ENCODE measurements around the gene RALGPS1.

RALGPS1 gene

DNA sequence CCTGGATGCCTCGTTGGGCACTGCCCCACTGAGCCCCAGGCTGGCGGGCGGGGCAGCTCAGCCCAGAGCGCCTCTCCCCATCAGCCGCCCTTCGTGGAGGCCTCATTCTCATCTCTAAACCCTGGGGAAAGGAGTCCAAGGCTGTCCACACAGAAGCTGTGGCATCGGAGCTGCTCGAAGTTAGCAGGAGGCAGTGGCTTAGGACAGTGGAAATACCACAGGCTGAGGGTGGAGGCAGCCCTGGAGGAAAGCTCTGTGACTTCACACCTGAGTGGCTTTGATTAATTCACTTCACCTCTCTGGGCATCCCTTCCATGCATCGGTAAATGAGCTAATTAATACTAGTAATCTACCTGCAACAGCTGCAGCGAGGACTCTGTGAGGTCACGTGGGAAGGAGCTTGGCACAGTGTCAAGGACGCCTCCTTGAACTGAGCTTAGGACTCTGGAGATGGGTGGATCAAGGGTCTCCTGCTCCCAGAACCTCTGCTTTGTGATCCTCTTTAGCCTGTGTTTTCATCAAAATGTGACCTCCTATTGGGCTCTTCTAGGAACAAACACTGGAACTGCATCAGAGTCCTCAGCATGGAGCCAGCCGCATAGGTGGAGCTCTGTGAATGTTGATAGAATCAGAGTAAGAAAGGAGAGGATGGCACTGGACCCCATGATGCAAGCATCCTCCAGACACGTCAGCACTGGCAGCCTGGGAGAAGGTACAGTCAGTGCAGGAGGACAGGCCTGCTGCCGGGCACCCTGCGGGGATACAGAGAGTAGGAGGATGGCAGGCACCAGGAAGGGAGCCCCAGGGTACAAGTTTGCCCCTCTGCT is 208.7 kb downstream of the RALGPS1 start:
- TF ChIP-seq, protein P1, sequence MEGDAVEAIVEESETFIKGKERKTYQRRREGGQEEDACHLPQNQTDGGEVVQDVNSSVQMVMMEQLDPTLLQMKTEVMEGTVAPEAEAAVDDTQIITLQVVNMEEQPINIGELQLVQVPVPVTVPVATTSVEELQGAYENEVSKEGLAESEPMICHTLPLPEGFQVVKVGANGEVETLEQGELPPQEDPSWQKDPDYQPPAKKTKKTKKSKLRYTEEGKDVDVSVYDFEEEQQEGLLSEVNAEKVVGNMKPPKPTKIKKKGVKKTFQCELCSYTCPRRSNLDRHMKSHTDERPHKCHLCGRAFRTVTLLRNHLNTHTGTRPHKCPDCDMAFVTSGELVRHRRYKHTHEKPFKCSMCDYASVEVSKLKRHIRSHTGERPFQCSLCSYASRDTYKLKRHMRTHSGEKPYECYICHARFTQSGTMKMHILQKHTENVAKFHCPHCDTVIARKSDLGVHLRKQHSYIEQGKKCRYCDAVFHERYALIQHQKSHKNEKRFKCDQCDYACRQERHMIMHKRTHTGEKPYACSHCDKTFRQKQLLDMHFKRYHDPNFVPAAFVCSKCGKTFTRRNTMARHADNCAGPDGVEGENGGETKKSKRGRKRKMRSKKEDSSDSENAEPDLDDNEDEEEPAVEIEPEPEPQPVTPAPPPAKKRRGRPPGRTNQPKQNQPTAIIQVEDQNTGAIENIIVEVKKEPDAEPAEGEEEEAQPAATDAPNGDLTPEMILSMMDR (IDR thresholded peaks at IDR 0.05; ENCODE audit: extremely low read depth, insufficient read depth, missing control alignments): no peak
- DNase-seq (ENCODE audit: low spot score): no peak
- in situ Hi-C loops (cut with MboI; ENCODE audit: low pct_unique_long_range_greater_than_20kb, low sequenced_read_pairs, unreplicated experiment): no loop called here

DNA sequence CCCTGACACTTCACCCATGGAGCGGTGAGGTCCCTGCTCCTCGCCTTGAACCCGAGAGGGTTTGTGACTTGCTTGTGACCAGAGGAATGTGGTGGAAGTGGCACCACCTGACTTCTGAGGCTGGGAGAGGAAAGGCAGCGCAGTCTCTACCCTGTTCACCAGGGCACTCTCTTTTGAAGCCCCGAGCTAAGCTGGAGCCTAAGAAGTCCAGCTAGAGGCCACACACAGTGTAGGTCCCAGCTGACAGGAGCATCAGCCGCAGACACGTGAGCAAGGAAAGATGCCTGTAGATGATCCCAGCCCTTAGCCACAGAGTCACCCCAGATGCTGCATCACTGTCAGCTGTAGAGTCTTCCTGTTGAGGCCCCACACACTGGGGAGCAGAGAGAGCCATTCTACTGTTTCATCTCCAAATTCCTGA is 209.5 kb downstream of the RALGPS1 start:
- in situ Hi-C loops (cut with MboI; ENCODE audit: low pct_unique_long_range_greater_than_20kb, low sequenced_read_pairs, unreplicated experiment): no loop called here
- no peak for DNase-seq (ENCODE audit: low spot score)
- TF ChIP-seq, protein P1 (IDR thresholded peaks at IDR 0.05; ENCODE audit: extremely low read depth, insufficient read depth, missing control alignments): no peak

DNA sequence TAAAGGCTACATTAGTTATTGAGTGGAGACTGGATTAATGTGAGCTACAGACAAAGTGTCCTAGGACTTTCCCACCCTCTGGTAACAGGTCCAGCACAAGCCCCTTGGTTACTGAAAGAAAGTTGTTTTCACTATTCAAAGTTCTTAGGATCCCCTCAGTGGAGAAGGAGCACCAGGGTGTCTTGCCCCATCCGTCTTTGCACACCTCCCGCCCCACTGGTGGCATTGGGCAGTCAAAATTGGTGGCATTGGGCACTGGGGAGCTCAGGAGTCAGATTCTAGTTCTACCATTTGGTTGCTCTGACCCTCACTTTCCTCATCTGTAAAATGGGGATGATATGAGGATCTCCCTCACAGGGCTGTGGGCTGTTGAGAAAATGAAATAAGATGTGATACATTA is 210.2 kb downstream of the RALGPS1 start:
- DNase-seq (ENCODE audit: low spot score): no peak
- TF ChIP-seq, protein P1 (IDR thresholded peaks at IDR 0.05; ENCODE audit: extremely low read depth, insufficient read depth, missing control alignments): no peak
- in situ Hi-C loops (cut with MboI; ENCODE audit: low pct_unique_long_range_greater_than_20kb, low sequenced_read_pairs, unreplicated experiment): no loop called here

DNA sequence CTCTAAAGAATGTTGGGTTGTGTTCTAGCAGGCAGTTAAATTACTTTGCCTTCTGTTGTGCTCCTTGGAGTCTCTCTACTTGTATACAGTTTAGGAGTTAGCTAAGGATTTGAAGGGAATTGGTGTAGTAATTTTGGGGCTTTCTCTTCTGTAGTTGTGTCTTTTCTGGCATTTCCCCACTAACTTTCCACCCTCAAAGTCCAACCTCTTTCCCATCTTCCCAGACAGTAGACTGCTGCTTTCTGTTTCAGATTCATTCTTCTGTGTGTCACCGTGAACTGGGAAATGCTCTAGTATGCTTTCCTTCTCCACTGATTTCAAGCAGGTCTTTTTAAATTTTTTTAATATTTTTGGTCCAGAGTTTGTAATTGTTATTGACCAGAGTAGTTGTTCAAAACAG is 212.4 kb downstream of the RALGPS1 start:
- DNase-seq (ENCODE audit: low spot score): no peak
- TF ChIP-seq, protein P1 (IDR thresholded peaks at IDR 0.05; ENCODE audit: extremely low read depth, insufficient read depth, missing control alignments): no peak
- in situ Hi-C loops (cut with MboI; ENCODE audit: low pct_unique_long_range_greater_than_20kb, low sequenced_read_pairs, unreplicated experiment): no loop called here

DNA sequence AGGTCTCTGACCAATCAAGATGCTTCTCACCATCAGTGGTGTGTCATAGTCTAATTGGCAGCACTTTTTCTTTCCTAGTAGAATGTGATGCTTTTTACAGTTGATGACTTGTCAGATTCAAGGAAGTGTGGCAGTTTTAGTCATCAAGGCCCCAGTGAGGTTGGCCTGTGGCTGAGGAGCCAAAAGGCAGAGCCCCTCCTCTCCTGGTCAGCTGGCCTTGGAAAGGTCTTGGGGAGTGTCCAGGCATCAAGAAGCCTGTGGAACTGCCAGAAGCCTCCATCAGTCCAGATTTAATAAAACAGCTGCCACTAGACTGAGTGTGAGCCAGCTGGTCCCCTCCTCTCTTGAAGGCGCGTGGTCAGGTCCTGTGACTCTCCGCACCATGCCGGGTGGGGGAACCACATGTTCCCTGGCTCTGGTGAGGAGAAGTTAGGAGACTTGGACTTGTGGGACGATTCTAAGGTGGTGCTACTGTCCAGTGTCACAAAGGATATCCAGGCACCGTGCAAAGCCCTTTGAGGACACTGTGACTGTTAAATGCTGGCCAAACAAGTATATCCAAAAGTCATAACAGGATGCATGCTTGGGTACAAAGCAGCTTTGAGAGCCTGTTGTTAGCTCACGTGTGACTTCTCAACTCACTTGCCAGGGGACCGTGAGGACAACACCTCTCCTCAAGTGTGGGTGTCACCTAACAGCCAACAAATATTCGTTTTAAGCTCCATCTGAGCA is 213.9 kb downstream of the RALGPS1 start:
- DNase-seq (ENCODE audit: low spot score): no peak
- TF ChIP-seq, protein P1 (IDR thresholded peaks at IDR 0.05; ENCODE audit: extremely low read depth, insufficient read depth, missing control alignments): no peak

DNA sequence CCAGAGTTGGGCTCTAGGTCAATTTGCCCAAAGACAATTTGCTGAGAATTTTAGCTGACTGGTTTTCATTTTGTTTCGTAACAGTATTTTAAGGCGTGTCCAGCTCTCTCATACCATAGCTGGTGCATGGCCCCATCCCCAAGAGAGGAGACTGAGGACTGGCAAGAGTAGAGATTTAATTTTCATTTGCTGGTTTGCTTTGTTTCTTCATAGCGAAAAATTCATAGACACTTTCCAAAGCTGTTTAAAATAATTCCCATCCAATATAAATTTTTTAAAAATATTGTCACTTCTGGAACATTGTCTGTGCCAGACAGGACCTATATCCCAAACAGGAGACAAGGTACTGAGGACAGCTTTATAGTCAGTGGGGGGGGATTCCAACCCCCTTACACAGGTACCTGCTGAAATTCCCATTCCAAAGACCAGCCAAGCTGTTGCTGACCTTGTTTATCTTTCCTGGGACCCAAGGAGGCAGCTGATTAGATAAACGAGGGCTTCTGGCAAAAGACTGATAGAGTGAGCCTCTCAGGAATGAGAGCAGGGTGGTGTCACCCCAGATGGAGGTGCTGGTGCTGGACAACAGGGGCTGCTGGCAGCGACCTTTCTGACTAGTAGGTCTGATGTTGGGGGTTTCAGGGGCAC is 214.6 kb downstream of the RALGPS1 start:
- TF ChIP-seq, protein P1 (IDR thresholded peaks at IDR 0.05; ENCODE audit: extremely low read depth, insufficient read depth, missing control alignments): no peak
- DNase-seq (ENCODE audit: low spot score): no peak
- in situ Hi-C loops (cut with MboI; ENCODE audit: low pct_unique_long_range_greater_than_20kb, low sequenced_read_pairs, unreplicated experiment): no loop called here

More for the DNA sequence above, 213.9 kb downstream of the RALGPS1 start:
- in situ Hi-C loops (cut with MboI; ENCODE audit: low pct_unique_long_range_greater_than_20kb, low sequenced_read_pairs, unreplicated experiment): no loop called here
